GM12892 (cell line): ENCODE results near the gene BACE2.

Experiments
- POLR2A ChIP-seq: IDR thresholded peaks from 2 replicates; pipeline ENCODE4 v1.6.1; 2011; ENCODE audit warnings: low read depth, low read length, control low read depth
- POLR2AphosphoS5 ChIP-seq: IDR thresholded peaks from 2 replicates; pipeline ENCODE4 v1.6.1; 2011; ENCODE audit warnings: low read depth, low read length, control low read depth

DNA sequence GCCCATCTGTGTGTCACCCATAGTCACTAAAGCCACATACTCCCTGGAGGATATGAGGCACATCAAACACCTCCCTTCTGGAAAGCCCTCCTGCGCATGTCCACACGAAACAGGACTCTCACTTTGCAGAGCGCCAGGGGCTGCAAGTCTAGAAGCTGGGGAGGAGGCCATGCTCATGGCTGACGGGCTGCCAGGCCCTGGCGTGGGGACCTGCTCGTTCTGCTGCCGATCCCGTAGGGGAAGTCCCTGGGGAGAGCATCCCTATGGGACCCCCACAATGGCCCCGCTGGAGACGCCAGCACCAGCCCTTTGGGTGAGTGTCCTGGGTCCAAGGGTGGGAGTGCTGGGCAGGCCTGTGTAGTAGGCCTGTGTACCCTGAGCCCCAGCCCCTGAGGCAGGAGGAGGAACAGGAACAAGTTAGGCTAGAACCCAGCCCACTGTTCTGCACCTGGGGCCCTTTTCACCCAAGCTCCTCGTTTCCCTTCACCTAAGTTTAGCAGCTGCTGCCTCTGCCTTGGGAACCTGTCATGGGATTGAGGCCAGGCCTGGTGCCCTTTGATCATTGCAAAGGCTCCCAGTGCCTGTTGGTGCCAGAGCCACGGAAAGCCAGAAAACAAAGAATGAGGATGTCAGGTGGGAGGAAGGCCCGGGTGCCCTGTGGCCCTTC, 158.6 kb downstream of the BACE2 start:
- TF ChIP-seq POLR2A, result no peak
- TF ChIP-seq POLR2AphosphoS5, result no peak
